IPS DF 6.9 (cell line): ENCODE data around the gene RIMBP2.

Experiments used
- DNase-seq: peaks from one replicate; pipeline ENCODE4 v3.0.0-alpha.2; 2013; ENCODE audit warnings: low read depth, low spot score
- H3K27ac ChIP-seq: one replicate; pipeline ENCODE4 v1.5.1; 2013; ENCODE audit warnings: low read length, control low read depth
- H3K27me3 ChIP-seq: 2 replicates; pipeline ENCODE4 v1.6.1; 2013; ENCODE audit warnings: mild to moderate bottlenecking, low read length; ENCODE audit not compliant: control insufficient read depth, insufficient read depth
- H3K36me3 ChIP-seq: 2 replicates; pipeline ENCODE4 v1.6.1; 2013; ENCODE audit warnings: low read length; ENCODE audit not compliant: control insufficient read depth, insufficient read depth
- H3K4me1 ChIP-seq: 2 replicates; pipeline ENCODE4 v1.6.1; 2013; ENCODE audit warnings: low read length; ENCODE audit not compliant: control insufficient read depth, insufficient read depth
- H3K4me3 ChIP-seq: 2 replicates; pipeline ENCODE4 v1.5.1; 2013; ENCODE audit warnings: mild to moderate bottlenecking, low read length
- H3K9me3 ChIP-seq: 2 replicates; pipeline ENCODE4 v1.6.1; 2013; ENCODE audit warnings: low read length, inconsistent platforms; ENCODE audit not compliant: control insufficient read depth, insufficient read depth
- WGBS: extraction: QIAGEN DNeasy Blood & Tissue Kit; methylation state at CpG from one replicate; pipeline ENCODE4 v1.1.7; 2013; ENCODE audit warnings: mixed read lengths, missing lambda C conversion rate; ENCODE audit not compliant: insufficient read length, insufficient coverage; 5-methylcytosine and 5-hydroxymethylcytosine counted together

RIMBP2 gene

DNA sequence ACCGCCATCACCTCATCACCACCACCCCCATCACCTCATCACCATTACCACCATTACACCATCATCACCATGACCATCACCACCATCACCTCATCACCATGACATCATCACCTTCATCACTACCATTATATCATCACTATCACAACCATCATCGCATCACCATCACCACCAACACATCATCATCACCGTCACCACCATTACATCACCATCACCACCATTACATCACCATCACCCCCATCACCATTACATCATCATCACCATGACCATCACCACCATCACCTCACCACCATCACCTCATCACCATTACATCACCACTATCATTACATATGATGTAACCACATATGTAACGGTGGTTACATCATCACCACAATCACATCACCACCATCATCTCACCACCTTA is 132.3 kb downstream of the RIMBP2 start:
- no peak for DNase-seq
- Histone ChIP-seq H3K4me3 (no peak overlapping the region), H3K4me1 (no peaks in the 10 kb centered on the region), H3K36me3 (no peaks in the 10 kb centered on the region), H3K27ac (no peak overlapping the region), H3K9me3 (peaks cover 7% of the 10 kb centered on the region), H3K27me3 (no peaks in the 10 kb centered on the region)
- 100% methylated on average over 3 of the region's 4 CpGs for WGBS

DNA sequence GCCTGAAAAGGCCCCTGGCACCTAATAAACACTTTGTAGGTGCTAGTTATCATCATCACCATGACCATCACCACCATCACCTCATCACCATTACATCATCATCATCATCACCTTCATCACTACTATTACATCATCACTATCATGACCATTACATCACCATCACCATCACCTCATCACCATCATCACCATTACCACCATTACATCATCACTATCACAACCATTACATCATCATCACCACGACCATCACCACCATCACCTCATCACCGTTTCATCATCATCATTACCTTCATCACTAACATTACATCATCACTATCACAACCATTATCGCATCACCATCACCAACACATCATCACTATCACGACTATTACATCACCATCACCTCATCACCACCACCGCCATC is 132.8 kb downstream of the RIMBP2 start:
- no peak overlapping the region for H3K4me3 ChIP-seq
- H3K9me3 ChIP-seq, result peaks cover 9% of the 10 kb centered on the region
- 100% methylated on average over 5 of the region's 5 CpGs for whole genome bisulfite sequencing
- no peaks in the 10 kb centered on the region for H3K4me1 ChIP-seq
- H3K27ac ChIP-seq, result no peak overlapping the region
- no peaks in the 10 kb centered on the region for H3K27me3 ChIP-seq
- no peaks in the 10 kb centered on the region for H3K36me3 ChIP-seq
- DNase-seq, result no peak

DNA sequence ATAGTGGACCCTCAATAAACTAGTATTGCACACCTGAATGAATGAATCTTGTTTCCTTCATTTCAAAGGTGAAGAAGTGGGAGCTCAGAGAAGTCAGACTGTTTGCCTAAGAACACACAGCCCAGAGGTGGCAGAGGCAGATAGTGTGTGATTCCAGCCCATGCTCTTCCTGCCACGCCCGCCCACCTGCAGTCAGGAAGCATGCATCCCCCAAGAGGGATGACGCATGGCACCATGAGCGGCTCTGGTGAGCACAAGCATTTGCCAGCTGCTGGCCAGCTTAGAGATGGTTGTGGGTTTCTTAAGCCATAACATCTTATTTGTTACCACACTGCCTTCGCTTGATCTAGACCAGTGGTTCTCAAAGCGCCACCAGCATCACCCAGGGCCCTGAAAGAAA is 133.8 kb downstream of the RIMBP2 start:
- no peaks in the 10 kb centered on the region for H3K27me3 ChIP-seq
- H3K4me3 ChIP-seq, result no peak overlapping the region
- no peaks in the 10 kb centered on the region for H3K4me1 ChIP-seq
- H3K27ac ChIP-seq, result no peak overlapping the region
- no CpG with 5 or more reads among the region's 6 CpGs for WGBS
- peaks cover 10% of the 10 kb centered on the region for H3K9me3 ChIP-seq
- no peak for DNase-seq
- H3K36me3 ChIP-seq, result no peaks in the 10 kb centered on the region

DNA sequence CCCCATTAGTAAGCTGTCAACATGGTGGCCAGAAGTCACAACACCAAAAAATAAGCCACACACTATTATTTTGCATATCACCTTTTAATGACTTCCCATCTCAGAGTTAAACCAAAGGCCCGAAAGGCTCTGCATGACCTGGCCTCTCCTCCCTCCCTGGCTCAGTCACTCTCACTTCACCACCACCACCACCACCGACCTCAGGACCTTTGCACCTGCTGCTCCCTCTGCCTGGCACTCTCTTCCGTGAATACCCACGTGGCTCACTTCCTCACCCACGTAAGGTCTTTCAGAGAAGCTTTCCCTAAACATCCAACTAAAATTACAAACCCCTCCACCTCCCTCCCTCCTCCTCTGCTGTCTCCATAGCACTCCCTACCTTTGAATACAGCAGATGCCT is 134.3 kb downstream of the RIMBP2 start:
- Histone ChIP-seq H3K27me3 (no peaks in the 10 kb centered on the region), H3K36me3 (no peaks in the 10 kb centered on the region), H3K9me3 (peaks cover 10% of the 10 kb centered on the region), H3K27ac (no peak overlapping the region), H3K4me1 (no peaks in the 10 kb centered on the region), H3K4me3 (no peak overlapping the region)
- no peak for DNase-seq
- WGBS, result no CpG with 5 or more reads among the region's 5 CpGs

GRCh38 chr12:130579231-130579630 is 136.9 kb downstream of the RIMBP2 start:
- Histone ChIP-seq H3K36me3 (no peaks in the 10 kb centered on the region), H3K4me1 (no peaks in the 10 kb centered on the region), H3K27ac (no peak overlapping the region), H3K4me3 (no peak overlapping the region), H3K27me3 (no peaks in the 10 kb centered on the region), H3K9me3 (peaks cover 11% of the 10 kb centered on the region)
- WGBS, result no CpG with 5 or more reads among the region's 7 CpGs
- DNase-seq, result no peak

DNA sequence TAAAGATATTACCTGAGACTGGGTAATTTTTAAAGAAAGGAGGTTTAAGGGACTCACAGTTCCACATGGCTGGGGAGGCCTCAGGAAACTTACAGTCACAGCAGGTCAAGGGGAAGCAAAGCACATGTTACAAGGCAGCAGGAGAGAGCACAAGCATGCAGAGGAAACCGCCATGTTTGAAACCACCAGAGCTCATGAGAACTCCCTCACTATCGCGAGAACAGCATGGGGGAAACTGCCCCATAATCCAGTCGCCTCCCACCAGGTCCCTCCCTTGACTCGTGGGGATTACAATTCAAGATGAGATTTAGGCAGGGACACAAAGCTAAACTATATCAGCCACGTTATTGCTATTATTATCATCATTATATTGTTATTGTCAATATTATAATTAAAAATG is 138.7 kb downstream of the RIMBP2 start:
- no CpG with 5 or more reads among the region's 6 CpGs for WGBS
- H3K27me3 ChIP-seq, result no peaks in the 10 kb centered on the region
- no peak for DNase-seq
- no peaks in the 10 kb centered on the region for H3K36me3 ChIP-seq
- H3K9me3 ChIP-seq, result peaks cover 21% of the 10 kb centered on the region
- no peak overlapping the region for H3K4me3 ChIP-seq
- H3K4me1 ChIP-seq, result no peaks in the 10 kb centered on the region
- no peak overlapping the region for H3K27ac ChIP-seq

DNA sequence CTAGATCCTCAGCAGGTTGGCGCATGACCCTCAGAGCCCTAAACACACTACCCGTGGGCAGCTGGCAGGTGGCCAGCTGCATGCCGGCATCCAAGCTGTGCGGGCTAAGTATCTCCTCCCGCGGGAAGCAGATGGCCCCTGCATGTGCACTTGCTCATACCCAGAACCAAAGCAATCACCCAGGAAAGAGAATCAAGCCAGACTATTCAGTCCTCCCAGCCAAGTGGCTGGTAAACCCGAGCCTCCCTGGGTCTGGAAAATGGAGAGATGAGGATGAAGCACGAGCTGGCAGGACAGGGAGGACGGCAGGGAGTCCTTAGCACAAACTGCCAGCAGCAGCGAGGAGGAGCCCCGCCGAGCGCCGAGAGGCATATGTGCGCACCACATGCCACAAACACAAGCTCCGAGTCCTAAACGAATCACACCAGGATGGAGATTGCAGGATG is 139.7 kb downstream of the RIMBP2 start:
- H3K27ac ChIP-seq, result no peak overlapping the region
- no peaks in the 10 kb centered on the region for H3K4me1 ChIP-seq
- H3K9me3 ChIP-seq, result peaks cover 25% of the 10 kb centered on the region
- no CpG with 5 or more reads among the region's 17 CpGs for WGBS
- no peak overlapping the region for H3K4me3 ChIP-seq
- no peaks in the 10 kb centered on the region for H3K36me3 ChIP-seq
- no peaks in the 10 kb centered on the region for H3K27me3 ChIP-seq
- DNase-seq, result no peak

GRCh38 chr12:130574402-130574801 is 141.7 kb downstream of the RIMBP2 start:
- DNase-seq, result no peak

GRCh38 chr12:130573766-130574165 is 142.3 kb downstream of the RIMBP2 start:
- H3K36me3 ChIP-seq, result no peaks in the 10 kb centered on the region
- H3K9me3 ChIP-seq, result peaks cover 20% of the 10 kb centered on the region
- H3K27ac ChIP-seq, result no peak overlapping the region
- no peak overlapping the region for H3K4me3 ChIP-seq
- no peaks in the 10 kb centered on the region for H3K27me3 ChIP-seq
- no peaks in the 10 kb centered on the region for H3K4me1 ChIP-seq
- DNase-seq, result no peak
- WGBS, result no CpG with 5 or more reads among the region's 7 CpGs

More at GRCh38 chr12:130574402-130574801, 141.7 kb downstream of the RIMBP2 start:
- H3K36me3 ChIP-seq, result no peaks in the 10 kb centered on the region
- no peaks in the 10 kb centered on the region for H3K27me3 ChIP-seq
- H3K9me3 ChIP-seq, result peaks cover 25% of the 10 kb centered on the region
- no CpG with 5 or more reads among the region's 6 CpGs for WGBS
- no peaks in the 10 kb centered on the region for H3K4me1 ChIP-seq
- H3K27ac ChIP-seq, result no peak overlapping the region
- no peak overlapping the region for H3K4me3 ChIP-seq

DNA sequence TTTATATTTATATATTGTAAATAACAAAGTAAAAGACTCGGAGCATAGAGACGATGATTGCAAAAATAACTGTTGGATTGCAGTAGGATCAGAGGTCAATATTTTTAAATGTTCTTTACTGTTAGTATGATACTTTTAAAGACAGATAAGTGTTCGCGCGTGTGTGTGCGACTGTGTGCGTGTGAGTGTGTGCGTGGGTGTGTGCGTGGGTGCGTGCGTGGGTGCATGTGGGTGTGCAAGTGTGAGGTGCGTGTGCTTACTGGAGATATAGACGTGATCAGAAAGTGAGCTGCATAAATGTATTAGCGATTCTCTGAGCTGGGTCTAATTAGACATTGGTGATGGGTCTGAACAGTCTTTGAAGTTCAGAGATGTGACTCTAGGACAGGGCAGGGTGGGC is 142.9 kb downstream of the RIMBP2 start:
- Histone ChIP-seq H3K27me3 (no peaks in the 10 kb centered on the region), H3K4me3 (no peak overlapping the region), H3K9me3 (peaks cover 19% of the 10 kb centered on the region), H3K27ac (no peak overlapping the region), H3K36me3 (no peaks in the 10 kb centered on the region), H3K4me1 (no peaks in the 10 kb centered on the region)
- 100% methylated on average over 10 of the region's 14 CpGs for WGBS
- DNase-seq, result no peak

DNA sequence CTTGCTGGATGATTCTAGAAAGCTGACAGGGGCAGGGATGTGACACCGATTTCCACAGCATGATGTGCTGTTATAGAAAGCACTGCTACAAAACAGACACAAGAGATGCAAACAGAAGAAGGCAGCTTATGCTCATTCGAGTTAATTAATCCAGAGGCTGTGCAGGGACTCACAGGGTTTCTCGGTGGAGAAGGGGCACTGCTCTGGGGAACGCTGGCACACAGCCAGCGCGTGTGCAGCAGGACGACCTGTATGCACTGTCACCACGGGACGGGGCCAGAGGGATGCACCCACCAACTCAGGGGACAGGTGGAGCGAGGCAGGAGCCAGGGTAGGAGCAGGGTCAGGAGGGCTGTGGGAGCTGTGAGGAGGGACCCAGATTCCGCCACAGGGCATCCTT is 143.5 kb downstream of the RIMBP2 start:
- no peak overlapping the region for H3K4me3 ChIP-seq
- H3K27ac ChIP-seq, result no peak overlapping the region
- H3K36me3 ChIP-seq, result no peaks in the 10 kb centered on the region
- H3K27me3 ChIP-seq, result no peaks in the 10 kb centered on the region
- WGBS, result no CpG with 5 or more reads among the region's 11 CpGs
- peaks cover 23% of the 10 kb centered on the region for H3K9me3 ChIP-seq
- no peak for DNase-seq
- no peaks in the 10 kb centered on the region for H3K4me1 ChIP-seq
